Osteoblast (primary cell): Measurements from ENCODE around the gene PRKAG3. TPM values are rescaled to one million over a fixed set of nuclear protein-coding genes. Genes with fewer than 3 reads are reported as not detected.

ENCODE experiments used
- DNase-seq: peaks from one replicate; pipeline ENCODE4 v3.0.0; 2011; ENCODE audit warnings: low spot score, mixed read lengths; ENCODE audit not compliant: insufficient read length; ENCODE audit errors: missing footprints
- H2AFZ ChIP-seq: 2 replicates; pipeline ENCODE4 v1.6.0; 2011; ENCODE audit warnings: mild to moderate bottlenecking, low read length
- H3K27ac ChIP-seq: 2 replicates; pipeline ENCODE4 v1.5.1; 2011; ENCODE audit warnings: mild to moderate bottlenecking, low read depth, low read length, moderate library complexity
- H3K27me3 ChIP-seq: 2 replicates; pipeline ENCODE4 v1.6.0; 2012; ENCODE audit warnings: mild to moderate bottlenecking, control low read depth, inconsistent platforms, low read length, moderate library complexity; ENCODE audit not compliant: insufficient read depth
- H3K36me3 ChIP-seq: 2 replicates; pipeline ENCODE4 v1.5.1; 2011; ENCODE audit warnings: mild to moderate bottlenecking, low read length, control low read depth, moderate library complexity; ENCODE audit not compliant: insufficient read depth
- H3K4me1 ChIP-seq: 2 replicates; pipeline ENCODE4 v1.5.1; 2011; ENCODE audit warnings: mild to moderate bottlenecking, low read length, control low read depth, moderate library complexity; ENCODE audit not compliant: insufficient read depth
- H3K4me2 ChIP-seq: 2 replicates; pipeline ENCODE4 v1.6.0; 2011; ENCODE audit warnings: mild to moderate bottlenecking, low read length; ENCODE audit not compliant: insufficient read depth
- H3K4me3 ChIP-seq: fragments of 200-600 bp; sonication (generic); 3 replicates; pipeline ENCODE4 v1.5.1; 2012; ENCODE audit warnings: mild to moderate bottlenecking, low read length, inconsistent platforms; ENCODE audit not compliant: insufficient read depth
- H3K79me2 ChIP-seq: 2 replicates; pipeline ENCODE4 v1.6.0; 2012; ENCODE audit warnings: mild to moderate bottlenecking, low read length, control low read depth, inconsistent platforms; ENCODE audit not compliant: insufficient read depth
- H3K9me3 ChIP-seq: 2 replicates; pipeline ENCODE4 v1.5.1; 2011; ENCODE audit warnings: low read depth, low read length, control low read depth
- H4K20me1 ChIP-seq: 2 replicates; pipeline ENCODE4 v1.6.0; 2012; ENCODE audit warnings: mild to moderate bottlenecking, low read length, control low read depth; ENCODE audit not compliant: insufficient read depth
- CTCF ChIP-seq: IDR thresholded peaks from 2 replicates; pipeline ENCODE4 v1.5.1; 2011; ENCODE audit warnings: mild to moderate bottlenecking, low read depth, low read length, moderate library complexity; ENCODE audit errors: extremely low read depth
- total RNA-seq: library from RNA; depleted of rRNA; stranded (reverse); fragments of >200 nt; gene quantifications from 2 replicates; pipeline ENCODE4 v1.2.3, GENCODE V29; 2012

PRKAG3 gene
- total RNA-seq: under 0.01 and 0.29 TPM in 2 replicates

- peaks cover 10% of the 10 kb centered on the region for H3K4me1 ChIP-seq
- no peaks in the 10 kb centered on the region for H3K36me3 ChIP-seq
- no peak within 1 kb of the TSS for H3K27ac ChIP-seq
- no peak for DNase-seq
- peak within 1 kb of the TSS; percentile 60 for H2AFZ ChIP-seq
- H4K20me1 ChIP-seq: no peaks in the 10 kb centered on the region
- H3K27me3 ChIP-seq: peaks cover 7% of the 10 kb centered on the region
- no peak for TF ChIP-seq CTCF
- no peak within 1 kb of the TSS for H3K4me2 ChIP-seq
- no peak within 1 kb of the TSS for H3K4me3 ChIP-seq
- H3K9me3 ChIP-seq: no peaks in the 10 kb centered on the region
- no peaks in the 10 kb centered on the region for H3K79me2 ChIP-seq
These were observed at the start of gene PRKAG3 for GRCh38 chr2:218831378-218831990. PRKAG3 (minus strand) TSS chr2:218831803.

- Histone ChIP-seq H3K79me2 (no peaks in the 10 kb centered on the region), H3K27me3 (peaks cover 86% of the 10 kb centered on the region), H3K4me1 (no peaks in the 10 kb centered on the region), H2AFZ (no peak overlapping the region), H3K36me3 (no peaks in the 10 kb centered on the region), H3K27ac (no peak overlapping the region), H4K20me1 (peaks cover 10% of the 10 kb centered on the region), H3K9me3 (no peaks in the 10 kb centered on the region), H3K4me2 (no peak overlapping the region), H3K4me3 (no peak overlapping the region)
- no peak for DNase-seq
- TF ChIP-seq CTCF: no peak
These were observed 49.4 kb upstream of the PRKAG3 start for GRCh38 chr2:218880859-218881594.

- H3K79me2 ChIP-seq: no peaks in the 10 kb centered on the region
- H3K36me3 ChIP-seq: no peaks in the 10 kb centered on the region
- H2AFZ ChIP-seq: no peak within 1 kb of the TSS
- peaks cover 92% of the 10 kb centered on the region for H3K27me3 ChIP-seq
- no peaks in the 10 kb centered on the region for H3K4me1 ChIP-seq
- no peak within 1 kb of the TSS for H3K4me3 ChIP-seq
- no peak within 1 kb of the TSS for H3K4me2 ChIP-seq
- DNase-seq: no peak
- H4K20me1 ChIP-seq: peaks cover 11% of the 10 kb centered on the region
- no peak for TF ChIP-seq CTCF
- no peaks in the 10 kb centered on the region for H3K9me3 ChIP-seq
- no peak within 1 kb of the TSS for H3K27ac ChIP-seq
These were observed 48.7 kb upstream of the PRKAG3 start, which contains the start of gene WNT10A for GRCh38 chr2:218880102-218880858. WNT10A (plus strand) TSS chr2:218880852; CDS start chr2:218880996, 144 bp downstream.

GRCh38 chr2:218879776-218880101, 48.1 kb upstream of the PRKAG3 start:
- Histone ChIP-seq H3K27me3 (peaks cover 88% of the 10 kb centered on the region), H3K9me3 (no peaks in the 10 kb centered on the region), H2AFZ (no peak overlapping the region), H4K20me1 (peaks cover 11% of the 10 kb centered on the region), H3K4me3 (no peak overlapping the region), H3K36me3 (no peaks in the 10 kb centered on the region), H3K79me2 (no peaks in the 10 kb centered on the region), H3K4me2 (no peak overlapping the region), H3K27ac (no peak overlapping the region), H3K4me1 (no peaks in the 10 kb centered on the region)
- DNase-seq: no peak
- TF ChIP-seq CTCF: no peak
